B cell (primary cell): ENCODE data around the gene ENC1.

Experiments
- CTCF ChIP-seq: fragments of 200-600 bp; IDR thresholded peaks from one replicate; pipeline ENCODE4 v1.8.0; 2022; ENCODE audit warnings: antibody characterized with exemption, mild to moderate bottlenecking
- EZH2 ChIP-seq: IDR thresholded peaks from 2 replicates; pipeline ENCODE4 v1.6.1; 2012; ENCODE audit warnings: borderline replicate concordance, low read depth, mild to moderate bottlenecking, moderate library complexity, low read length; ENCODE audit not compliant: insufficient read depth, poor library complexity, severe bottlenecking

- TF ChIP-seq EZH2 (no peak), CTCF (no peak)
Measured at GRCh38 chr5:74684900-74685851, 44.6 kb upstream of the ENC1 start, which contains the start of gene HEXB.
